Tibial artery (tissue), 4 donors: Measurements from ENCODE around the gene PALLD.

Source experiments
- DNase-seq, 2 donors: peaks; one replicate each; pipeline ENCODE4 v3.0.0-alpha.2; 2019
- H3K27ac ChIP-seq, 2 donors: fragments of 200-600 bp; sonication (generic) in 1 of 2; 1 replicate in 1 of 2; 2 replicates in 1 of 2; pipeline ENCODE4 v1.5.1; 2018 to 2019; ENCODE audit warnings: mild to moderate bottlenecking in 1 of 2
- H3K27me3 ChIP-seq, 2 donors: fragments of 200-600 bp; sonication (generic) in 1 of 2; one replicate each; pipeline versions ENCODE4 v1.5.1 to v1.6.0; 2016 to 2019
- H3K36me3 ChIP-seq, 3 donors: fragments of 200-600 bp; sonication (generic) in 2 of 3; one replicate each; pipeline ENCODE4 v1.5.1; 2016 to 2019; ENCODE audit warnings: mild to moderate bottlenecking in 2 of 3
- H3K4me1 ChIP-seq, 4 donors: fragments of 200-600 bp; sonication (generic) in 2 of 4; 1 replicate in 3 of 4; 2 replicates in 1 of 4; pipeline ENCODE4 v1.5.1; 2016 to 2019
- H3K4me3 ChIP-seq, 2 donors: fragments of 200-600 bp; sonication (generic) in 1 of 2; 1 replicate in 1 of 2; 2 replicates in 1 of 2; pipeline ENCODE4 v1.5.1; 2018 to 2019; ENCODE audit warnings: mild to moderate bottlenecking in 2 of 2
- H3K9me3 ChIP-seq, 3 donors: fragments of 200-600 bp; sonication (generic) in 1 of 3; one replicate each; pipeline ENCODE4 v1.5.1; 2016 to 2019
- CTCF ChIP-seq, 2 experiments: fragments of 200-600 bp in 1 of 2; fragments of 450-650 bp in 1 of 2; IDR thresholded peaks; one replicate each; pipeline ENCODE4 v1.5.1; 2017 to 2019; ENCODE audit warnings: antibody characterized with exemption in 2 of 2, mild to moderate bottlenecking in 1 of 2, moderate library complexity in 1 of 2
- intact Hi-C: fragments of 100-400 bp; cut with DNase I; formaldehyde crosslinking; loops from one replicate; pipeline ENCODE4 v1.15.0; 2023; ENCODE audit warnings: low total_unique reads

Gene PALLD

GRCh38 chr4:168586926-168587325, 90.1 kb downstream of the PALLD start:
- Histone ChIP-seq H3K4me1 (peaks cover 0 to 28% (median 23%) of the 10 kb centered on the region in 4 donors), H3K27ac (peak overlapping the region; percentile 48 to 63), H3K36me3 (no peaks in the 10 kb centered on the region), H3K9me3 (no peaks in the 10 kb centered on the region), H3K4me3 (peak overlapping the region in 1 of 2 donors; percentile 20), H3K27me3 (no peaks in the 10 kb centered on the region)
- DNase-seq = no peak
- intact Hi-C loops = loop anchor here (5.0 kb wide), 2 partner anchors 45 to 125 kb away; no protein-coding TSS in a partner anchor
- no peak for TF ChIP-seq CTCF (IDR thresholded peaks at IDR 0.05)

GRCh38 chr4:168587411-168588125, 90.7 kb downstream of the PALLD start:
- peak overlapping the region; percentile 48 to 63 for H3K27ac ChIP-seq
- H3K4me1 ChIP-seq = peaks cover 0 to 28% (median 23%) of the 10 kb centered on the region in 4 donors
- no peak for TF ChIP-seq CTCF (IDR thresholded peaks at IDR 0.05)
- DNase-seq = peak; percentile 44 to 75
- no peaks in the 10 kb centered on the region for H3K27me3 ChIP-seq
- no peaks in the 10 kb centered on the region for H3K9me3 ChIP-seq
- H3K36me3 ChIP-seq = no peaks in the 10 kb centered on the region
- H3K4me3 ChIP-seq = peak overlapping the region in 1 of 2 donors; percentile 20
- intact Hi-C loops = loop anchor here (5.0 kb wide), 2 partner anchors 45 to 125 kb away; no protein-coding TSS in a partner anchor

- Histone ChIP-seq H3K36me3 (no peaks in the 10 kb centered on the region), H3K27ac (no peak overlapping the region), H3K27me3 (no peaks in the 10 kb centered on the region), H3K4me3 (no peak overlapping the region), H3K9me3 (no peaks in the 10 kb centered on the region), H3K4me1 (peaks cover 0 to 28% (median 23%) of the 10 kb centered on the region in 4 donors)
- no peak for DNase-seq
- TF ChIP-seq CTCF (IDR thresholded peaks at IDR 0.05) = no peak
- intact Hi-C loops = loop anchor here (5.0 kb wide), 2 partner anchors 43 to 123 kb away; no protein-coding TSS in a partner anchor
Measured at GRCh38 chr4:168588916-168589531, 92.2 kb downstream of the PALLD start.

GRCh38 chr4:168592676-168593075, 95.8 kb downstream of the PALLD start:
- no peak for DNase-seq
- TF ChIP-seq CTCF (IDR thresholded peaks at IDR 0.05) = no peak
- no peaks in the 10 kb centered on the region for H3K27me3 ChIP-seq
- peaks cover 0 to 9% (median 6%) of the 10 kb centered on the region in 4 donors for H3K4me1 ChIP-seq
- H3K9me3 ChIP-seq = no peaks in the 10 kb centered on the region
- no peak overlapping the region for H3K4me3 ChIP-seq
- intact Hi-C loops = no loop called here
- H3K27ac ChIP-seq = no peak overlapping the region
- no peaks in the 10 kb centered on the region for H3K36me3 ChIP-seq

- TF ChIP-seq CTCF (IDR thresholded peaks at IDR 0.05) = no peak
- H3K36me3 ChIP-seq = no peaks in the 10 kb centered on the region
- H3K4me3 ChIP-seq = no peak overlapping the region
- H3K27me3 ChIP-seq = no peaks in the 10 kb centered on the region
- no peak overlapping the region for H3K27ac ChIP-seq
- no peaks in the 10 kb centered on the region for H3K9me3 ChIP-seq
- DNase-seq = no peak
- H3K4me1 ChIP-seq = peaks cover 0 to 3% (median under 1%) of the 10 kb centered on the region in 4 donors
- intact Hi-C loops = no loop called here
Measured at GRCh38 chr4:168593399-168593798, 96.5 kb downstream of the PALLD start.
